Activated T-cell treated with anti-CD3 and anti-CD28 coated beads for 4 hours (primary cell): ENCODE data around the gene PECR.
"Not testable (repeated sequence)": the region's sequence is repeated elsewhere in the genome, so short reads cannot be mapped to it uniquely, and the experiment has no call there.

ENCODE experiments used
- DNase-seq: peaks from one replicate; pipeline ENCODE4 v3.0.0-alpha.2; 2020

The PECR gene

DNA sequence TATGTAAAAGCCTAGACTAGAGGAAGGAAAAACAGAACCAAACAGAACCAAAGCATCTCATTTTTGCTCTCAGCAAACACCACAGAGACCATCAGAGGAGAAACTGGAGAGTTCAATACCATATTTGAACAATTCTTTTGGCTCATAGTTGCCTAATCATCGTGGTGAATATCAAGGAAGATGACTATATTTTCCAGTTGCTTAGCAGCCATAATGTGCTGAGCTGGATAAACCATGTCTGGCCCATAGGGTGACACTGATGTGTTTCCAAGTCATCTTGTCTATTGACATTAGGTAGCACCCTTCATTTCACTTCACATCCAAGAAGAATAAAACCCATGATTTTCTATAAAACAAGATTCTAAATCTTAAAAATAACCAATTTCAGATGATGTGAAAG, 21.6 kb upstream of the PECR start:
- DNase-seq: no peak

- DNase-seq: no peak
Observed at GRCh38 chr2:216101109-216101508, 19.5 kb upstream of the PECR start.

- no peak for DNase-seq
Observed at GRCh38 chr2:216098421-216099334, 17.1 kb upstream of the PECR start.

- no peak for DNase-seq
Observed at GRCh38 chr2:216094701-216095100, 13.1 kb upstream of the PECR start.

GRCh38 chr2:216092646-216093045, 11.0 kb upstream of the PECR start:
- no peak for DNase-seq

DNA sequence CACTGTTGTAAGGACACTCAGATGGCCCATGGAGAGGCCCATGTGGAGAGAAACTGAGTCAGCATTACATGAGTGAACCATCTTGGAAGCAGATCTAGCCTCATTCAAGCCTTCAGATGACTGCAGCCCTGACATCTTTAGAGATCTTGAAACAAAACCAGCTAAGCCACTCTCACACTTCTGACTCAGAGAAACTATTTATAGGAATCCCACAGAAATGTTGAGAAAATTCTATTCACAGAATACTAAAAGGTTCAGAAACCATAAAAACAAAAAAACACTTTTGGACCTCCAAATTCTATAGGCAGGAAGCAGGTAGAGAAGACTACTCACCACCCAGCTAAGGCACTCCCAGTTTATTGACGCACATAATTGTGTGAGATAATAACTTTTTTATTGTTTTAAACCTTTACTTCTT, 8.8 kb upstream of the PECR start:
- DNase-seq: no peak

DNA sequence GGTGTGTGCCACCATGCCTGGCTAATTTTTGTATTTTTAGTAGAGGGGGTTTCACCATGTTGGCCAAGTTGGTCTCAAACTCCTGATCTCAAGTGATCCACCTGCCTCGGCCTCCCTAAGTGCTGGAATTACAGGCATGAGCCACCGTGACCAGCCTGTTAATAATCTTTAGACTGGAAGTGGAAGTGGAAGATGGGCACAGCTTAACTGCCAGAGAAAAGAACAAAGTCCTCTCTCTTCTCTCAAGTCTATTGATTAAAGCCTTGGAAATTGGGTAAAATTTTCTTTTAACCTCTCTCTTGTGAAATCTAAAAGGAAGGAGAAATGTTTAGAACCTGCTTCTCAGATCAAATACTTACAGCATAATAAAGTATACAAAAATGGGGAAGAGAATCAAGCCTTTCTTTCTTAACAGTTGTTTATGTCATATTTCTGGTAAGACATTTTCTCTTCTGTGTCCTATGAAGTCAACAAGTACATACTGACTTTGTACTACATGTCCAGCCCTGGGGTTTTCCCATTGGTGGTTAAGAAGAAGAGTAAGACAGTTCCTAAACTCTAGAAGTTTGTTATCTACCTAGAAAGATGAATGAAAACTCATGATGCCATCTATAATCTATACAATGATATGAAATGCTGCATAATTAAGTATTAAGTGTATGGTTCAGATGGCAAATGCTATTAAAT, 4.7 kb upstream of the PECR start:
- DNase-seq: no peak

GRCh38 chr2:216084547-216084946, 2.9 kb upstream of the PECR start:
- no peak for DNase-seq

- no peak for DNase-seq
Observed at GRCh38 chr2:216083464-216084281, 2.1 kb upstream of the PECR start.

GRCh38 chr2:216082805-216083204, 1.2 kb upstream of the PECR start:
- DNase-seq: no peak

- DNase-seq: no peak
Observed at GRCh38 chr2:216082117-216082711, 605 bp upstream of the PECR start.

- DNase-seq: no peak
Observed at GRCh38 chr2:216081012-216081411, 597 bp downstream of the PECR start.

- DNase-seq: not testable (repeated sequence)
Observed at GRCh38 chr2:216080048-216080447, 1.6 kb downstream of the PECR start.

DNA sequence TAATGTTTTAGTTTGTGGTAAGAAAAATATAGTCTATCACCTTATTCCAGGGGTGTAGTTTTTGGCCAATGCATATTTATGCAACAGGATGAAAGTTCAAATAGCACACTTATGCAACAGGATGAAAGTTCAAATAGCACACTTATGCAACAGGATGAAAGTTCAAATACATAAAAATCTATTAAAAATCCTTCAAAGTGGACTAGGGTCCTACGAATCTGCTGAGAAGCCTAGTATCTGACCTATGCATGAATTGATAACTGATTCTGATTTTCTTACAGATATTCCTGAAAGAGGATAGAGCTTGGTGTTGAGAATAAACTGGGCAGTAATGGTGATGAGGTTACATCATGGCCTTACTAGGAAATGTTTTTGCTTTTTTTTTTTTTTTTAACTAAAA, 2.8 kb downstream of the PECR start:
- no peak for DNase-seq

DNA sequence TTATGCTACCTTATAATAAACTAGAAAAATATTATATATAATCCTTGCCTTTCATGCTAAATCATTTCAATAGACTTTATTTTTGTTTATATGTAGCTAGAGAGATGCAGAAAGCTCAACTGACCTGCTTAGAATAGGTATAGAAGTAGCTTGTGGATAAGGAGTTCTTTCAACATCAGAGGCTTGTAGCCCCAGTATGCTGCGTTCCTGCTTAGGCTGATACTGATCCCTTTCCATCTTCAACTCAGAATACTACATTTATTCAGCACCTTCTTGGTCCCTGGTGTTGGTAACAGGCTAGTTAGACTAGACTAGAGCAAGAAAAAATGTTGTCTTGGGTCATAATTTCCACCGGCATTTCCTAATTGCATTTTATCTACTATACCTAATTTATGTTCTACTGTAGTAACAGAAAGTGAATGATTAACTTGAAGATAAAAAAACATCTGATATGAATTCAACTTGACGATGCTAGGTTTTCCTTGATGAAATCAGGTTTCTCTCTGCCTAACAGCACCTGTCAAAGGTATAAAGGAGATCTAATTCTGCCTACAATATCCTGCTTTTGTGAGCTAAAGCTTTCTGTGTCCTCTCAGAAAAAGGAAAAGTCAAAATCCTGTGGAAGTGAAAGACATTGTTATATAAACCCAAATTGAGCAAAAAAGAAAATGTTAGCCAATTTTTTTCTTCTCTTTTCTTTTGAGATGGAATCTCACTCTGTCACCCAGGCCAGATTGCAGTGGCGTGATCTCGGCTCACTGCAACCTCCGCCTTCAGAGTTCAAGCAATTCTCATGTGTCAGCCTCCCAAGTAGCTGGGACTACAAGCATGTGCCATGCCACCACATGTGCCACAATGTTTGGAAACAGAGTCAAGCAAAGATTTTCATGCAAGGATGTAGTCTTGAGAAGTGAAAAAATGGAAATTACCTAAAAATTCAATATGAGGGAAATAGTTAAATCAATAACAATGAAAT, 5.8 kb downstream of the PECR start:
- DNase-seq: no peak

DNA sequence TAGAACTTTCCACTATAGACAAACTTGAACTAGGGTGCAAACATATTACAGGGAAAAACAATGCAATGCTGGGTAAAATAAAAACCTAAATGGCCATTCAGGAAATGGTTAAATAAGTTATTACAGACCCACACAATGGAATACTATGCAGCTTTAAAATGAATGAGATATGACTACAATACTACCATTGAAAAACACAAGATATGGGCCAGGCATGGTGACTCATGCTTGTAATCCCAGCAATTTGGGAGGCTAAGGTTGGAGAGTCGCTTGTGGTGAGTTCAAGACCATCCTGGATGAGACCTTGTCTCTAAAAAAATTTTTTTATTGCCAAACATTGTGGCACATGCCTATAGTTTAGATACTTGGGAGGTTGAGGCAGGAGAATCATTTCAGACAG, 6.8 kb downstream of the PECR start:
- DNase-seq: no peak

DNA sequence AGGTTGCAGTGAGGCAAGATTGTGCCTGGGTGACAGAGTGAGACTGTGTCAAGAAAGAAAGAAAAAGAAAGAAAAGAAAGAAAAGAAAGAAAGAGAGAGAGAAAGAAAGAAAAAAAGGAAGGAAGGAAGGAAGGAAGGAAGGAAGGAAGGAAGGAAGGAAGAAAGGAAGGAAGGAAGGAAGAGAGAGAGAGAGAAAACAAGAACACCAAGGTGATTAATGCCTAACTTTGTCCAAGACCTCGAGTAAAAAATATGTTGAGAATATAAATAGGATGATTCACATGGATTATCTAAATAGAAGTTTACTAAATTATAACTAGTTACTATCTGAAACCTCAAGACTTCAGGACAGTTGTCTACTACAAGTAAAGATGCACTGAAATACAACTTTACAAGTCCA, 7.2 kb downstream of the PECR start:
- no peak for DNase-seq

GRCh38 chr2:216073773-216074172, 7.8 kb downstream of the PECR start:
- no peak for DNase-seq

GRCh38 chr2:216072473-216072872, 9.1 kb downstream of the PECR start:
- no peak for DNase-seq

GRCh38 chr2:216071111-216071851, 10.3 kb downstream of the PECR start:
- DNase-seq: no peak

- DNase-seq: no peak
Observed at GRCh38 chr2:216070195-216070594, 11.4 kb downstream of the PECR start.
